ENCODE results near the gene CCT7.

DNA sequence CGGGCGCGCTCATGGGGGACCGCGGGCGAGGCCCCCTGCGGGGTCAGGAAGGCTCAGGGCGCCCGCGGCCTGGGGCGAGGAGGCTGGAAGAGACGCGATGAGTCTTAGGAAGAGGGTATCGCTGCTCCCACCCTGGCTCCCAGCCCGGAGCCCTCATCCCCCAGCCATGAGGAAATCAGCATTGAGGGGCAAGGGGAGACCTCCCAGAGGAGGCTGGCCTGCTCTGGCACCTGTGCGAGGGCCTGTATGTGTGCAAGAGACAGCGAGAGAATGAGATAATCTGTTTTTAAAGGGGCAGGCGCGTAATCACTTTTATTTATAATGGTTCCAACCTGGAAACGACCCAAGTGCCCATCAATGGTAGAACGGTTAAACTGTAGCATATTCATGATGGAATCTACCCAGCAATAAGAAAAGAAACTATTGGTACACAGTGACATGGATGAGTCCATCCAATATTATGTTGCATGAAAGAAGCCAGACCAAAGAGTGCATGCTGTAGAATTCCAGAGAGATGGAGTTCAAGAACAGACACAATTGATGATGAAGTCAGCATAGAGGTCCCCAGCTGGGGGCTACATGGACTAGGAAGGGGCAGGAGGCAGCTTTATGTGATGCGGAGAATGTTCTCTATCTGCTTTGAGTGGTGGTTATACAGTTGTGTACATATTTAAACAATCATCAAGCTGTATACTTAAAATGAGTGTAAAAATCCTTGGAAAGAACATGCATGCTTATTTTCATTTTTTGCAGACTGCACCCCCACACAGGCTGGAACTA is 35.8 kb downstream of the CCT7 start:
- TF ChIP-seq, protein P1, sequence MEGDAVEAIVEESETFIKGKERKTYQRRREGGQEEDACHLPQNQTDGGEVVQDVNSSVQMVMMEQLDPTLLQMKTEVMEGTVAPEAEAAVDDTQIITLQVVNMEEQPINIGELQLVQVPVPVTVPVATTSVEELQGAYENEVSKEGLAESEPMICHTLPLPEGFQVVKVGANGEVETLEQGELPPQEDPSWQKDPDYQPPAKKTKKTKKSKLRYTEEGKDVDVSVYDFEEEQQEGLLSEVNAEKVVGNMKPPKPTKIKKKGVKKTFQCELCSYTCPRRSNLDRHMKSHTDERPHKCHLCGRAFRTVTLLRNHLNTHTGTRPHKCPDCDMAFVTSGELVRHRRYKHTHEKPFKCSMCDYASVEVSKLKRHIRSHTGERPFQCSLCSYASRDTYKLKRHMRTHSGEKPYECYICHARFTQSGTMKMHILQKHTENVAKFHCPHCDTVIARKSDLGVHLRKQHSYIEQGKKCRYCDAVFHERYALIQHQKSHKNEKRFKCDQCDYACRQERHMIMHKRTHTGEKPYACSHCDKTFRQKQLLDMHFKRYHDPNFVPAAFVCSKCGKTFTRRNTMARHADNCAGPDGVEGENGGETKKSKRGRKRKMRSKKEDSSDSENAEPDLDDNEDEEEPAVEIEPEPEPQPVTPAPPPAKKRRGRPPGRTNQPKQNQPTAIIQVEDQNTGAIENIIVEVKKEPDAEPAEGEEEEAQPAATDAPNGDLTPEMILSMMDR (IDR thresholded peaks at IDR 0.05) = no peak
- TF ChIP-seq POLR2AphosphoS5 (IDR thresholded peaks at IDR 0.05) = no peak

Data from breast epithelium (tissue), 3 donors.